ENCODE measurements around the gene FRMPD1.

Gene FRMPD1

DNA sequence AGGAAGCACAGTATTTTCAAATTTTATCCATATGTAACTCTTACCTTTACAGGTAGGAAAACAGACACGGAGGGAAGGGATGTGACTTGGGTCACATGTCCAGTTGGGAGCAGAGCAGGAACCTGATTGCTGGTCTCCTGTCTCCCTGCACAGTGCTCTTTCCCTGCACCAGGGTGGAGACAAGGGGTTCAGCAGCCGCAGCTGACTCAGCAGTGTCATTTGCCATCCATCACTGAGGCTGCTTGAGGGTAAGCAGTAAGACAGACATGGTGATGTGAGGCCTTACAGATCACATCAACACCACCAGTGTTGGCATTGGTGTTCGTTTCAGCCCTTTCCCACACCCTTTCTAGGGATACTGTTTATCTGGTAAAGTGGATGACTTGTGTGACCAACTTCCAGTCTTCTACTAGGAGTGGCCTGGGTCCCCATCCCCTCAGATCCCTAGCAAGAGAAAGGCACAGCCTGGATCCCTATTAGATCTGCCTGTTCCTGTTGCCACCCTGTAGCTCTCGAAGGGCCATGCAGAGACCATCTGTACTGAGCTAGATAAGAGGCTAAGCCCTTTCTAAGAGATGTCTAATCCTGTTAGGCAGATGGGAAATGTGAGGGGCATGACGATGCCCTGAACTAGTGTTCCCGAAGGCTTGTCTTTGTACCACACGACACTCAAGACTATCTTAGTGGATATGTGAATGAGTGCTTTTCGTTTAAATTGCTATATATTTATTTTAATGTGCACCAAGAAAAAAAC lies 29.1 kb downstream of the FRMPD1 start:
- no peak overlapping the region for H3K4me3 Mint-ChIP-seq
- no peak for DNase-seq (ENCODE audit: low spot score)
- no peak overlapping the region for H3K27ac Mint-ChIP-seq
- H3K27me3 Mint-ChIP-seq (ENCODE audit: low read depth), result peaks cover 23% of the 10 kb centered on the region
- no peaks in the 10 kb centered on the region for H3K9me3 Mint-ChIP-seq
- no peaks in the 10 kb centered on the region for H3K36me3 Mint-ChIP-seq (ENCODE audit: low read depth)
- H3K4me1 Mint-ChIP-seq (ENCODE audit: low read depth), result no peaks in the 10 kb centered on the region

DNA sequence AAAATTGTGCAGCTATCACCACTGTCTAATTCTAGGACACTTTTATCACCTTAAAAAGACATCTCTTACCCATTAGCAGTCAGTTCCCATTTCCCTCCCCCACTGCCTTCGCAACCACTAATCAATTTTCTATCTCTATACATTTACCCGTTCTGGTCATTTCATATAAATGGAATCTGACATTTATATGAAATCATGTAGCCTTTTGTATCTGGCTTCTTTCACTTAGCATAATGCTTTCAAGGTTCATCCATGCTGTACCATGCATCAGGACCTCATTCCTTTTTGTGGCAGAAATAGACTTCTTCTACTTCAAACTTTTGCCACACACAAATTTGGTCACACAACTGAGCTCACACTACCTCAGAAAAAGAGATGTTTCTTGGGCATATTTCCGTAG lies 32.2 kb downstream of the FRMPD1 start:
- H3K27me3 Mint-ChIP-seq (ENCODE audit: low read depth), result peaks cover 27% of the 10 kb centered on the region
- no peak overlapping the region for H3K4me3 Mint-ChIP-seq
- no peak for DNase-seq (ENCODE audit: low spot score)
- H3K9me3 Mint-ChIP-seq, result no peaks in the 10 kb centered on the region
- no peaks in the 10 kb centered on the region for H3K36me3 Mint-ChIP-seq (ENCODE audit: low read depth)
- H3K4me1 Mint-ChIP-seq (ENCODE audit: low read depth), result no peaks in the 10 kb centered on the region
- H3K27ac Mint-ChIP-seq, result no peak overlapping the region

DNA sequence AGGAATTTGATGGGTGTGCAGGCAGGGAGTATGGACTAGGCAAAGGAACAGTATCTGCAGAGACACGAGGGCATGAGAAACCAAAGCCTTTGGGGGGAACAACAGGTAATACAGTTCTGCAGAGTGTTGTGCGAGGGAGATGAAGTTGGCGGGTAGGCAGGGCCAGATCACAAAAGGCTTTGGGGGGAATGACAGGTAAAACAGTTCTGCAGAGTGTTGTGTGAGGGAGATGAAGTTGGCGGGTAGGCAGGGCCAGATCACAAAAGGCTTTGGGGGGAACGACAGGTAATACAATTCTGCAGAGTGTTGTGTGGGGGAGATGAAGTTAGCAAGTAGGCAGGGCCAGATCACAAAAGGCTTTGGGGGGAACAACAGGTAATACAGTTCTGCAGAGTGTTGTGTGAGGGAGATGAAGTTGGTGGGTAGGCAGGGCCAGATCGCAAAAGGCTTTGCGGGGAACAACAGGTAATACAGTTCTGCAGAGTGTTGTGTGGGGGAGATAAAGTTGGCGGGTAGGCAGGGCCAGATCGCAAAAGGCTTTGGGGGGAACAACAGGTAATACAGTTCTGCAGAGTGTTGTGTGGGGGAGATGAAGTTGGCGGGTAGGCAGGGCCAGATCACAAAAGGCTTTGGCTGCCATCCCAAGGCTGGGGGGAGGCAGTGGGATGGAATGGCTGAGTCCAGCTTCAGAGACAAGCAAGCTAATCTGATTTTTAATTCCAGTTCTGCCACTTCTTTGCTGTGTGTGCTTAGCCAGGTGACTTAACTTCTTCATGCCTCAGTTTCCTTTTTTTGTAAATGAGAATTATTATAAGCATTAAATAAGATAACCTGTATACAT lies 33.0 kb downstream of the FRMPD1 start:
- H3K4me3 Mint-ChIP-seq, result no peak overlapping the region
- no peak overlapping the region for H3K27ac Mint-ChIP-seq
- no peak for DNase-seq (ENCODE audit: low spot score)
- no peaks in the 10 kb centered on the region for H3K4me1 Mint-ChIP-seq (ENCODE audit: low read depth)
- H3K27me3 Mint-ChIP-seq (ENCODE audit: low read depth), result peaks cover 27% of the 10 kb centered on the region
- H3K36me3 Mint-ChIP-seq (ENCODE audit: low read depth), result no peaks in the 10 kb centered on the region
- H3K9me3 Mint-ChIP-seq, result no peaks in the 10 kb centered on the region

DNA sequence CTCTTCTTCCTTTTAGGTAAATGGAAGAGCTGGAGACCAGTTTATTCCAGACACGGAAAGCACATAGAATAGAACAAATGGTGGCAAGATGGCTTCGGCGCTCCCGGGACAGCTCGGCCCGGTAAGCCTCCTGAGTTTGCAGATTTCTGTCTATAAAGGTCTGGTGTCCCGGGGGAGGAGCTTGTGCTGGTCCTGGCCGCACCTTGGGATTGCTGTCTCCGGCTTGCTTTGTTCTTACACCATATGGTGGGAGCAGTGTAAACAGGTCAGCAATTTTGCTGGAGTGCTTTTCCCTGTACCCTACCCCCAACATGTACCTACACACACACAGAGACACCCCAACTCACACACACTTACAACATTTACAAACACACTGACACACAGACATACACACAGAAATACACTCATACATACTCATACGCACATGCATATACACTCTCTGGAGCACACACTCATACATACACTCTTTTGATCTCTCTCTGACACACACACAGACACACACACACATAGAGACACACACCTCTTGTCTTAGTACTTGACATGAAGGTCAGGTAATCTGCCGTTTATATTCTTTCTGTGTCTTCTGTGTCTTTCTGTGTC lies 42.0 kb downstream of the FRMPD1 start:
- H3K9me3 Mint-ChIP-seq, result no peaks in the 10 kb centered on the region
- H3K4me3 Mint-ChIP-seq, result no peak overlapping the region
- no peak overlapping the region for H3K27ac Mint-ChIP-seq
- DNase-seq (ENCODE audit: low spot score), result no peak
- H3K36me3 Mint-ChIP-seq (ENCODE audit: low read depth), result no peaks in the 10 kb centered on the region
- H3K27me3 Mint-ChIP-seq (ENCODE audit: low read depth), result peaks cover 40% of the 10 kb centered on the region
- H3K4me1 Mint-ChIP-seq (ENCODE audit: low read depth), result no peaks in the 10 kb centered on the region

DNA sequence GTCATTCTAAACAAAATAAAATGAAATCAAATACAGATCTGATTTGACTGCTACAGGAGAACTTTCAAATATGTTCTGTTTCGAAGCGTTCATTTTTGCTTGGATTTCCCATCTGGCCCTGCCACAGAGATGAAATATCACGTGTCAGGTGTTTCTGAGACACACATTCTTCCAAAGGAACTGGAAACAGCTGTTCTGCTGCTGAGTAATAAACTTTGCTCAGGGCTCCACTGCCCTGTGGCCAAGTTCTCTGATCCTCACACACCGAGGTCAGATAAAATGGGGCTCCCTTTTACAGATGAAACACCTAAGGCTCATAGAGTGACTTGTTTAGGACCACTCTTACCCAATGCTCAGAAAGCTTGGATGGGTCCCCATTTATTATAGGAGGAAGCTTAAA lies 42.5 kb downstream of the FRMPD1 start:
- Mint-ChIP-seq H3K4me1 (ENCODE audit: low read depth) (no peaks in the 10 kb centered on the region), H3K4me3 (no peak overlapping the region), H3K36me3 (ENCODE audit: low read depth) (no peaks in the 10 kb centered on the region), H3K27ac (no peak overlapping the region), H3K27me3 (ENCODE audit: low read depth) (peaks cover 40% of the 10 kb centered on the region), H3K9me3 (no peaks in the 10 kb centered on the region)
- DNase-seq (ENCODE audit: low spot score), result no peak

DNA sequence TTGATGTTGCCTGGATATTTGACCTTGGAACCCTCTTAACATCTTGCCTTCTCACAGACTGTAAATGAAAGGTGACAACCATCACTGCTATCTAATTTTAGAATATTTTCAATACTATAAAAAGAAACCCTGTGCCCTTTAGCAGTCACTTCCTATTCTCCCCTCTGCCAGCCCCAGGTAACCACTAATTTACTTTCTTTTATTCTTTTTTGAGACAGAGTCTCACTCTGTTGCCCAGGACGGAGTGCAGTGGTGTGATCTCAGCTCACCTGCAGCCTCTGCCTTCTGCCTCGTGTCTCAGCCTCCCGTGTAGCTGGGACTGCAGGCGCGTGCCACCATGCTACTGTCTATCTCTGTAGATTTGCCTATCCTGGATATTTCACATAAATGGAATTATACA lies 43.6 kb downstream of the FRMPD1 start:
- no peak for DNase-seq (ENCODE audit: low spot score)
- no peaks in the 10 kb centered on the region for H3K9me3 Mint-ChIP-seq
- peaks cover 38% of the 10 kb centered on the region for H3K27me3 Mint-ChIP-seq (ENCODE audit: low read depth)
- H3K36me3 Mint-ChIP-seq (ENCODE audit: low read depth), result no peaks in the 10 kb centered on the region
- H3K27ac Mint-ChIP-seq, result no peak overlapping the region
- no peak overlapping the region for H3K4me3 Mint-ChIP-seq
- H3K4me1 Mint-ChIP-seq (ENCODE audit: low read depth), result no peaks in the 10 kb centered on the region

DNA sequence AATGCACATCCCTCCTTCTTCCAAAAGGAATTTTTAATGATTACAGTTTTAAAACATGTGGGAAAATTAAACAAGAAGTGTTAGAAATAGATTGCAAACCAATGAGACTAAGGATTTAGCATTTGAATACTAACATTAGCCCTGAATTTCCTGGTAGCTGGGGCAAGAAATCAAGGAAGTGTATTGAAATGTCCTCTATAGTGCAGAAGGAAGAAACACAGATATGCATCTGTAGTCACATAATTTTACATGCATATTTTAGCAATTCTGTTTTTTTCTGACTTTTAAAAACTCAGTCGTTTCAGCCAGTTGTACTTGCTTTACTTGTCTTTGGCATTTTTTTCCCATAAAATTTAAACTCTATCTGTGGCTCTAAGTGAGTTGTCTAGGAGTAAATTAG lies 45.8 kb downstream of the FRMPD1 start:
- Mint-ChIP-seq H3K9me3 (no peaks in the 10 kb centered on the region), H3K4me3 (no peak overlapping the region)

DNA sequence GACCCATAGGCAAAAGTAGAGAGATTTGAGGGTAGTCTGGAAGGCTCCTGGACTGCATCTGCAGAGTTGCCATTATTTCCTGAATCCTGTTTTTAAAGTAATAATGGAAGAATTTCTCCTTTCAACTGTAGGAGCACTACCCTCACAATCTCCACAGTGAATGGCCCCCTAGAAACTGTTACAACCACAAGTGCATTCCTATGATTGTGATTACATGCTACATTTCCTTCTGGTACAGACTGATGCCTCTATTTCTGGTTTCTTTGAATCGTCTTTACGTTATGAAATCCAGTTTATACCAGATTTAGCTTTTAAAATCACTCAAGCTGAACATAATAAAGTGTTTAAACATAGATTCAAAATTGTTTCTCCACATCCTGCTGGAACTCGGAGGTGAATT lies 49.4 kb downstream of the FRMPD1 start:
- H3K36me3 Mint-ChIP-seq (ENCODE audit: low read depth), result no peaks in the 10 kb centered on the region
- no peak overlapping the region for H3K4me3 Mint-ChIP-seq
- H3K27ac Mint-ChIP-seq, result no peak overlapping the region
- peaks cover 21% of the 10 kb centered on the region for H3K27me3 Mint-ChIP-seq (ENCODE audit: low read depth)
- DNase-seq (ENCODE audit: low spot score), result no peak
- no peaks in the 10 kb centered on the region for H3K9me3 Mint-ChIP-seq
- H3K4me1 Mint-ChIP-seq (ENCODE audit: low read depth), result no peaks in the 10 kb centered on the region

More for the DNA sequence above, 45.8 kb downstream of the FRMPD1 start:
- DNase-seq (ENCODE audit: low spot score), result no peak
- Mint-ChIP-seq H3K27ac (no peak overlapping the region), H3K4me1 (ENCODE audit: low read depth) (no peaks in the 10 kb centered on the region), H3K36me3 (ENCODE audit: low read depth) (no peaks in the 10 kb centered on the region), H3K27me3 (ENCODE audit: low read depth) (peaks cover 25% of the 10 kb centered on the region)

DNA sequence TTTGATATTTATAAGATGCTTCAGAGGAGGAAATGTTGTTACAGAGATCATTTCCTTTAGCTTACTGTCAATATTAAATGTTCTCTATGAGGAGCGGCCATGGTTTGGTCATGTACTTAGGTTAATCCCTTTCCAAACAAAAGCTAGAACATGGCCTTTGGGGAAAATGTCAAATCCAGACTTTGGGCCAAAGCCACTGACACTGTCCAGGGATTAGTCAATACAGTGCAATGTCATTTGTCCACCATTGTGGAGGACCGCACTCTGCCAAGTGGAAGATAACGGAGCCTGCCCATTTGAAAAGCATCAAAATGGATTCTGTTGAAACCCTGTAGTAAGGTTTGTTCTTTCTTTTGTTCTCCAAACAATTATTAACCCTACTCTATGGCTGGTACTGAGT lies 50.1 kb downstream of the FRMPD1 start:
- H3K27ac Mint-ChIP-seq, result no peak overlapping the region
- H3K36me3 Mint-ChIP-seq (ENCODE audit: low read depth), result no peaks in the 10 kb centered on the region
- H3K27me3 Mint-ChIP-seq (ENCODE audit: low read depth), result peaks cover 17% of the 10 kb centered on the region
- no peak for DNase-seq (ENCODE audit: low spot score)
- H3K9me3 Mint-ChIP-seq, result no peaks in the 10 kb centered on the region
- no peak overlapping the region for H3K4me3 Mint-ChIP-seq
- peaks cover under 1% of the 10 kb centered on the region for H3K4me1 Mint-ChIP-seq (ENCODE audit: low read depth)

DNA sequence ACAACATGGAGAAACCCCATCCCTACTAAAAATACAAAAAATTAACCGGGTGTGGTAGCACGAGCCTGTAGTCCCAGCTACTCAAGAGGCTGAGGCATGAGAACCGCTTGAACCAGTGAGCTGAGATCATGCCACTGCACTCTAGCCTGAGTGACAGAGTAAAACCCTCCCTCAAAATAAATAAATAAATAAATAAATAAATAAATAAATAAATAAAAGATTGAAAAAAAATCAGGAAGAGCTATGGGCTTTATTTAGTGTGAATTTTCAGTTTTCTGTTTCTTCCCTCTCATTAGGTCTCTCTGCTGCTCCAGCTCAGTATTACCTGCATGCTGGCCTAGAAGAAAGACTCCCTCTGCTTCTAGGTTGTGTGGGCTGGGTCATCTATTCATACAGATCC lies 55.0 kb downstream of the FRMPD1 start:
- no peak for DNase-seq (ENCODE audit: low spot score)
- no peak overlapping the region for H3K4me3 Mint-ChIP-seq
- H3K27me3 Mint-ChIP-seq (ENCODE audit: low read depth), result peaks cover 22% of the 10 kb centered on the region
- no peaks in the 10 kb centered on the region for H3K36me3 Mint-ChIP-seq (ENCODE audit: low read depth)
- no peak overlapping the region for H3K27ac Mint-ChIP-seq
- H3K4me1 Mint-ChIP-seq (ENCODE audit: low read depth), result peaks cover 8% of the 10 kb centered on the region
- no peaks in the 10 kb centered on the region for H3K9me3 Mint-ChIP-seq

DNA sequence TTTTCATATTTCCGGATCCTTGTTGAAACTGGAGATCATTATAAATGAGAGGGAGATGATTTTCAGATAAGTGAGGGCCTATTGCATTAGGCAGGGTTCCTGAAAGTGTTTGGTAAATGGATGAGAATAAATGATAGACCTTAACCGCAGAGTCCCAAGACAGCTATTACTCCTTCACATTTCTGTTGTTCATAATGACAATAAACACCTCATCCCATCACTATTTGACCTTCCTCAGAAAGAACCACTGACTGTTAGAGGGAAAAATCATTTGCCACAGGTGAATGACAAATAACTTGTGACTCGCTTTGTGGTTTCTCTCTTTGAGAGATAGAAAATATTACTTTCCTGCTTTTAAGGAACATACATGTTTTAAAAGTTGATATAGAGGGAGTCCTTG lies 55.5 kb downstream of the FRMPD1 start:
- no peak overlapping the region for H3K27ac Mint-ChIP-seq
- no peak overlapping the region for H3K4me3 Mint-ChIP-seq
- H3K27me3 Mint-ChIP-seq (ENCODE audit: low read depth), result peaks cover 22% of the 10 kb centered on the region
- H3K36me3 Mint-ChIP-seq (ENCODE audit: low read depth), result no peaks in the 10 kb centered on the region
- H3K9me3 Mint-ChIP-seq, result no peaks in the 10 kb centered on the region
- H3K4me1 Mint-ChIP-seq (ENCODE audit: low read depth), result peaks cover 9% of the 10 kb centered on the region
- DNase-seq (ENCODE audit: low spot score), result no peak

DNA sequence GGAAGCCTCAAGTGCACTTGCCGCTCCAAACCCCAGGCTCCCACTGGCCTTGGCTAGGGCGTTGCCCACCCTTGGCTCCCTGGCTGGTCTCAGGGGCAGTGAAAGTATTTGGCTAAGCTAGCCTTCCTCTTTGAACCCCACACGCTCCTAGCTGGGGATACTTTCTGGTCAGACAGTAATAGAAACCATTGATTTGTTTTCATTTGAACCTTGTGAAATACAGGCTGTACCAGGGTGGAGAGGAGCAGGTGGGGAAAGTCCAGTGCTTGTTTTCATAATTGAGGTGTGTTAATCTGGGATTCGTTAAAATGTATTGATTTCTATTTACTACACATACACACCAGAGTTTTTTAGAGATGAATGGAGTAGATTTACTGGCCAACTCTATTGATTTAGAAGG lies 57.0 kb downstream of the FRMPD1 start:
- H3K27me3 Mint-ChIP-seq (ENCODE audit: low read depth), result peaks cover 13% of the 10 kb centered on the region
- H3K36me3 Mint-ChIP-seq (ENCODE audit: low read depth), result no peaks in the 10 kb centered on the region
- DNase-seq (ENCODE audit: low spot score), result no peak
- no peaks in the 10 kb centered on the region for H3K9me3 Mint-ChIP-seq
- H3K27ac Mint-ChIP-seq, result no peak overlapping the region
- H3K4me3 Mint-ChIP-seq, result no peak overlapping the region
- H3K4me1 Mint-ChIP-seq (ENCODE audit: low read depth), result peaks cover 13% of the 10 kb centered on the region

DNA sequence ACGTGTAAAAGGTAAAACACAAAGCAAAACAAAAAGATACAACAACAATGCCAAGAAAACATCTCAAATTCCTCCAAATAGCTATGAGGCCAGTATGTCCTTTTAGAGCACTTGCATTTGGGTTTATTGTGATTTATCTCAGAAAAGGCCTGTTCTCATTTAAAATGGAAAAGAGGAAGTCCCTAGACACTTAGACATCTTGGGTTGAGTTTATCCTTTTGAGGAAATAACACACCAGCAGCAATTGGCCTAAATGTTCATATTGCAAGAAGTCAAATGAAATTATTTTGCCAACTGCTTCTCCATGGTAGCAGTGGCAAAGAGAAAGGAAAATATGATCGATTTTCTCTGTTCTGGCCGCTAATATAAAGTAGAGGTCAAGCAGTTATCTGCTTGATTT lies 59.3 kb downstream of the FRMPD1 start:
- H3K9me3 Mint-ChIP-seq, result no peaks in the 10 kb centered on the region
- no peak for DNase-seq (ENCODE audit: low spot score)
- peaks cover 9% of the 10 kb centered on the region for H3K27me3 Mint-ChIP-seq (ENCODE audit: low read depth)
- no peak overlapping the region for H3K4me3 Mint-ChIP-seq
- H3K36me3 Mint-ChIP-seq (ENCODE audit: low read depth), result no peaks in the 10 kb centered on the region
- peaks cover 13% of the 10 kb centered on the region for H3K4me1 Mint-ChIP-seq (ENCODE audit: low read depth)
- H3K27ac Mint-ChIP-seq, result no peak overlapping the region

DNA sequence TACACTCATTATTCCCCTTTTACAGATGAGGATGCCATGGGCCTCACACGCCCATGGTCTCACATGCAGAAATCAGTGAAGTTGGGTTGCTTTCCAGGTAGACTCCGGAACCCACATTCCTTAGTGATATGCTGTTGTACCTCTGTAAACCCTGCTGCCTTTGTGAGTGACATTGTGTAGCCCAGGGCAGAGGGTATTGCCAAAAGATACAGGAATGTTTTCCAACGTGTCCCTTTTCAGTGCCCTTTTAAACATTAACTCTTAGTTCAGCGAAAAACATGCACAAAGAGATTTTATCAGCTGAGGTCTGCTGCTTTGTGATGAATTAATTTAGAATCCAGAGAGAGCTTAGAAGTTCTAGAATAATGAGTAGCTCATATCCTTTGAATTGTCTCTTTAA lies 64.5 kb downstream of the FRMPD1 start:
- H3K27ac Mint-ChIP-seq, result no peak overlapping the region
- H3K4me3 Mint-ChIP-seq, result no peak overlapping the region
- H3K4me1 Mint-ChIP-seq (ENCODE audit: low read depth), result peaks cover 5% of the 10 kb centered on the region
- H3K27me3 Mint-ChIP-seq (ENCODE audit: low read depth), result peaks cover 3% of the 10 kb centered on the region
- no peak for DNase-seq (ENCODE audit: low spot score)
- H3K36me3 Mint-ChIP-seq (ENCODE audit: low read depth), result no peaks in the 10 kb centered on the region
- H3K9me3 Mint-ChIP-seq, result no peaks in the 10 kb centered on the region

All from T-helper 2 cell treated with Interferon-gamma antibody and Interleukin-4, amounts not matched to agents 5 μg/mL and 100 μg/mL, for 36 hours (primary cell).